Measurements from ENCODE around the gene MAF. TPM values are rescaled to one million over a fixed set of nuclear protein-coding genes. Genes with fewer than 3 reads are reported as not detected.
A peak's percentile ranks its signal among the peaks of the same experiment; 100 is the strongest.

Gene MAF
- total and polyA plus RNA-seq, 9 donors = 41.1 to 196 (median 75.2) TPM

DNA sequence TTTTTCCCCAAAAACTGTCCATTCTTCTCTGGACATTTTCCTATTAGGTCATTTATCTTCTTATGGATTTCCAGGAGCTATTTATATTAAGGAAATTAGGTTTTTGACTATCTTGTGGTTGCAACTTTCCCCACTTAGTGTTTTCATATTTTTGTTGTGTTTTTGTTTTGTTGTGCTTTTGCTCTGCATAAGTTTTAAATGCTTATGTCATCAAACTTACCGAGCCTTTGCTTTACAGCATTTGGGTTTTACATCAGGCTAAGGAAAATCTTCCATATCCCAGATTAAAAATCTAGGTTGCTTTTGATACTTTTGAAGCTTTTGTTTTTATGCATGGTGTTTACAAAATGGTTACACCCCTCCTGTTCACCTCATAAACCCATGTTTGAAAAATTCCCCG is 27.5 kb downstream of the MAF start:
- 49 to 90% (median 62%) methylated on average over 2 of the region's 2 CpGs for WGBS, 3 donors
- Histone ChIP-seq H3K4me1 (ENCODE audit: insufficient read depth) (peaks cover 12% of the 10 kb centered on the region), H3K36me3 (no peaks in the 10 kb centered on the region), H3K4me3 (no peak overlapping the region), H3K27ac (no peak overlapping the region), H3K27me3 (no peaks in the 10 kb centered on the region), H3K9me3 (no peaks in the 10 kb centered on the region)
- no peak for TF ChIP-seq EP300 (IDR thresholded peaks at IDR 0.05)
- TF ChIP-seq, protein P1, sequence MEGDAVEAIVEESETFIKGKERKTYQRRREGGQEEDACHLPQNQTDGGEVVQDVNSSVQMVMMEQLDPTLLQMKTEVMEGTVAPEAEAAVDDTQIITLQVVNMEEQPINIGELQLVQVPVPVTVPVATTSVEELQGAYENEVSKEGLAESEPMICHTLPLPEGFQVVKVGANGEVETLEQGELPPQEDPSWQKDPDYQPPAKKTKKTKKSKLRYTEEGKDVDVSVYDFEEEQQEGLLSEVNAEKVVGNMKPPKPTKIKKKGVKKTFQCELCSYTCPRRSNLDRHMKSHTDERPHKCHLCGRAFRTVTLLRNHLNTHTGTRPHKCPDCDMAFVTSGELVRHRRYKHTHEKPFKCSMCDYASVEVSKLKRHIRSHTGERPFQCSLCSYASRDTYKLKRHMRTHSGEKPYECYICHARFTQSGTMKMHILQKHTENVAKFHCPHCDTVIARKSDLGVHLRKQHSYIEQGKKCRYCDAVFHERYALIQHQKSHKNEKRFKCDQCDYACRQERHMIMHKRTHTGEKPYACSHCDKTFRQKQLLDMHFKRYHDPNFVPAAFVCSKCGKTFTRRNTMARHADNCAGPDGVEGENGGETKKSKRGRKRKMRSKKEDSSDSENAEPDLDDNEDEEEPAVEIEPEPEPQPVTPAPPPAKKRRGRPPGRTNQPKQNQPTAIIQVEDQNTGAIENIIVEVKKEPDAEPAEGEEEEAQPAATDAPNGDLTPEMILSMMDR (IDR thresholded peaks at IDR 0.05) = no peak
- no peak for TF ChIP-seq POLR2A (IDR thresholded peaks at IDR 0.05)
- intact Hi-C loops (cut with DNase I) = no loop called here
- no peak for DNase-seq

DNA sequence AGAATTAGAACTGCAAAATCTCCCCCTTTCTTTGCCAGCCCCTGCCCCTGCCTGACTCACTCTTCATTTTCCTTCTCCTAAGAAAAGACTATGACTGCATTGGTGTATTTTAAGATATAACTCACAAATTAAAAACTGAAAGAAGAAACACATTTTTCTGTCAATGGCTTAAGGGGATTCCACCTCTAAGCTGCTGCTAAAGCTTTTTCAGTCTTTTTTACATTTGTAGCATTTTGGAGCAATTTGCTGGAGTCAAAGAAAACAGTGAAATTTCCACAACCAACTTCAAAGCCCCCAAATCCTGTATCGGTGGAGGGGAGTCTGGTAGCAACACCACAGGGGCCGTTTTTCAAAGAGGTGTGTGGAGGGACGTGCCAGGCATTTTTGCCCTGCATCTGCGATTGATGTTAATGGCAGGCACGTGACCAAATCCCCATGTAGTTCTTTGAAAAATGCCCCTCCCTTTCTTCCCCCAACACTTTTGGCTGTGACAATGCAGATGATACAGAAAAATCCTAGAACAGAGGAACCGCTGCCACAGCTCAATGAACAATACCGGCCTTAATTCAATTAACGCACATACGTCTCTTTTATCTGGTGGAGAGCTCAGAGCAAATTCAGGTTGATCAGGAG is 28.5 kb downstream of the MAF start:
- TF ChIP-seq, protein P1 (IDR thresholded peaks at IDR 0.05) = no peak
- TF ChIP-seq EP300 (IDR thresholded peaks at IDR 0.05) (no peak), POLR2A (IDR thresholded peaks at IDR 0.05) (no peak)
- 70 to 84% (median 71%) methylated on average over 9 of the region's 9 CpGs for WGBS, 3 donors
- Histone ChIP-seq H3K4me3 (no peak overlapping the region), H3K27me3 (no peaks in the 10 kb centered on the region), H3K4me1 (ENCODE audit: insufficient read depth) (peaks cover 12% of the 10 kb centered on the region), H3K9me3 (no peaks in the 10 kb centered on the region), H3K36me3 (no peaks in the 10 kb centered on the region), H3K27ac (no peak overlapping the region)
- intact Hi-C loops (cut with DNase I) = no loop called here
- DNase-seq = no peak

DNA sequence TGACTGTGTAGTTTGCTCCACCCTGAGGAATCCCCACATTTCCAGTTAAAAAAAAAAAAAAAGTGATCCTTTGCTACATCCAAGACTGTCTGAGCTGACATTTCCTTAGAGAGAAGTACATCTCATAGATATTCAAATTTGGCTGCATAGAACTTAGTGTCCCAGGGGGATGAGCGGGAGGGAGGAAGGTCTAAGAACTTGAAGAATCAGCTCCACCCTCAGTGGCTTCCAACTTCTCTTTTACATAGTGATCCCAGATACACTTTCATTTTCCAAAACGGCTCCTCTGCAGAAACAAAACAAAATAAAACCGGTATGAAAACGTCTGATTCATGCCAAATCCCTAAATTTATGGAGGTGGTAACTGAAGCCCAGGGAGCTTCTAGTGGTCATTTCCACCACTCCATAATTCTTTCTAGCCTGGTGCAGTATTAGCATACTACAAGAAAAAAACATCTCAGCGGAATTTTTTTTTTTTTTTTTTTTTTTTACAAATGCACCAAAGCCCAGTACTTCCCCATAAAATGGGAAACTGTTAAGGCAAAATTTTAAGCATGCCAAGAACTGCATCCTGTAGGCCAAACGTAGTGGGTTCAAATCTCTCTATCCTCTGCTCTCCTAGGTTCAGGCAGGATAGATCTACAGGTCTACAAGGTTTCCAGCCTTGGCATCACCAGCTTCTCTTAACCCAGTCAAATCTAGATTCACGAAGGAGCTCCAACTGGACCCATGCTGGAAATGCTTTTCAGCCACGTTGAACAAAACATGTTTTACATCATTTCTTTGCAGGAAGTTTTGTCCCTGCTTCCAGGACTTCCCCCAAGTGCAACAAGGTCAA is 29.3 kb downstream of the MAF start:
- H3K4me1 ChIP-seq (ENCODE audit: insufficient read depth) = peaks cover 12% of the 10 kb centered on the region
- H3K4me3 ChIP-seq = peak overlapping the region; percentile 24
- H3K36me3 ChIP-seq = no peaks in the 10 kb centered on the region
- 7 to 9% (median 8%) methylated on average over 8 of the region's 8 CpGs for WGBS, 3 donors
- no peak overlapping the region for H3K27ac ChIP-seq
- intact Hi-C loops (cut with DNase I) = no loop called here
- H3K27me3 ChIP-seq = no peaks in the 10 kb centered on the region
- DNase-seq = peak in 3 of 5 donors; percentile 43 to 50 (median 50)
- no peaks in the 10 kb centered on the region for H3K9me3 ChIP-seq
- TF ChIP-seq, protein P1 (IDR thresholded peaks at IDR 0.05) = no peak
- TF ChIP-seq EP300 (IDR thresholded peaks at IDR 0.05) (no peak), POLR2A (IDR thresholded peaks at IDR 0.05) (no peak)

DNA sequence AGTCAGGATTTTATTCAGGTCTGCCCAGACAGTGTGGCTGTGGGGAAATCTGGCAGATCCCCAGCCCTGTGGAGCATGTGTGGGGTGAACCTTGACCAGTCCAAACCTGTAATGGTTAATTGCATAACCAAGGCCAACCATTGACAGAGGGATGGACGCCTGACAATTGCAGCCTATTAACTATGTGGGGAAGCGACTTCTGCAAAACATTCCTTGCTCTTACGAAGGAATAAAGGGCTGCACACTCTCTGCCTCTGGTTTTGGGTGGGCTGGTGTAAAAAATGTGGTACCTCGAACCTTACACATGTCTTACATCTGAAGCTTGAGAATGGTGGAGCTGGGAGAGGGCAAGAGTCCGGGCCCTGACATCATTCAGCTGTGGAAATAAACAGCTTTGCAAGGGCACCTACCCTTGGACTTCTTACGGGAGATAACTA is 35.8 kb downstream of the MAF start:
- H3K4me1 ChIP-seq (ENCODE audit: insufficient read depth) = no peaks in the 10 kb centered on the region
- intact Hi-C loops (cut with DNase I) = no loop called here
- 89 to 93% (median 89%) methylated on average over 6 of the region's 6 CpGs for WGBS, 3 donors

More for the DNA sequence above, 35.8 kb downstream of the MAF start:
- TF ChIP-seq EP300 (IDR thresholded peaks at IDR 0.05) = no peak
- no peak for TF ChIP-seq POLR2A (IDR thresholded peaks at IDR 0.05)
- TF ChIP-seq, protein P1 (IDR thresholded peaks at IDR 0.05) = no peak
- Histone ChIP-seq H3K36me3 (no peaks in the 10 kb centered on the region), H3K27ac (no peak overlapping the region), H3K27me3 (no peaks in the 10 kb centered on the region), H3K9me3 (no peaks in the 10 kb centered on the region), H3K4me3 (no peak overlapping the region)
- no peak for DNase-seq
